Hematopoietic multipotent progenitor cell treated with erythropoietin and hydrocortisone succinate and interleukin-3 and kit ligand, for 4 days (in vitro differentiated cells): ENCODE measurements around the gene C15orf39.
A peak's percentile ranks its signal among the peaks of the same experiment; 100 is the strongest.

Experiments
- DNase-seq: peaks from one replicate; pipeline ENCODE4 v3.0.0-alpha.2; 2015

C15orf39 gene

GRCh38 chr15:75174102-75174501 is 27.6 kb upstream of the C15orf39 start:
- no peak for DNase-seq

GRCh38 chr15:75174729-75175128 is 27.0 kb upstream of the C15orf39 start:
- DNase-seq: no peak

GRCh38 chr15:75176396-75176761 is 25.3 kb upstream of the C15orf39 start:
- no peak for DNase-seq

GRCh38 chr15:75177360-75178071 is 24.2 kb upstream of the C15orf39 start:
- DNase-seq: peak; percentile 73

GRCh38 chr15:75178171-75178937 is 23.3 kb upstream of the C15orf39 start:
- peak; percentile 90 for DNase-seq

- DNase-seq: peak; percentile 70
These were observed 22.5 kb upstream of the C15orf39 start for GRCh38 chr15:75178938-75179745.

GRCh38 chr15:75179746-75180140 is 21.9 kb upstream of the C15orf39 start:
- DNase-seq: no peak

GRCh38 chr15:75181780-75182179 is 19.9 kb upstream of the C15orf39 start:
- no peak for DNase-seq

GRCh38 chr15:75182187-75183131 is 19.2 kb upstream of the C15orf39 start:
- DNase-seq: no peak

GRCh38 chr15:75185271-75186029 is 16.2 kb upstream of the C15orf39 start:
- DNase-seq: no peak

GRCh38 chr15:75186044-75186443 is 15.6 kb upstream of the C15orf39 start:
- DNase-seq: no peak

GRCh38 chr15:75188499-75188898 is 13.2 kb upstream of the C15orf39 start:
- no peak for DNase-seq

GRCh38 chr15:75191235-75191634 is 10.4 kb upstream of the C15orf39 start:
- no peak for DNase-seq

GRCh38 chr15:75192307-75192706 is 9.4 kb upstream of the C15orf39 start:
- DNase-seq: no peak

GRCh38 chr15:75193272-75193671 is 8.4 kb upstream of the C15orf39 start:
- DNase-seq: no peak

GRCh38 chr15:75193976-75194375 is 7.7 kb upstream of the C15orf39 start:
- no peak for DNase-seq

- no peak for DNase-seq
These were observed 7.3 kb upstream of the C15orf39 start for GRCh38 chr15:75194397-75194796.

GRCh38 chr15:75195122-75195765 is 6.4 kb upstream of the C15orf39 start:
- peak; percentile 67 for DNase-seq

- peak; percentile 61 for DNase-seq
These were observed 5.9 kb upstream of the C15orf39 start for GRCh38 chr15:75195766-75196241.

- no peak for DNase-seq
These were observed 4.5 kb upstream of the C15orf39 start for GRCh38 chr15:75197062-75197630.
